GM19455 (cell line): ENCODE data around the gene VIPR2.
"Not testable (repeated sequence)": the region's sequence is repeated elsewhere in the genome, so short reads cannot be mapped to it uniquely, and the experiment has no call there.

Experiments used
- ATAC-seq: cut with Tn5 transposase; IDR thresholded peaks from one replicate; pipeline ENCODE4 v1.9.1; 2021; ENCODE audit not compliant: unreplicated experiment

VIPR2 gene

DNA sequence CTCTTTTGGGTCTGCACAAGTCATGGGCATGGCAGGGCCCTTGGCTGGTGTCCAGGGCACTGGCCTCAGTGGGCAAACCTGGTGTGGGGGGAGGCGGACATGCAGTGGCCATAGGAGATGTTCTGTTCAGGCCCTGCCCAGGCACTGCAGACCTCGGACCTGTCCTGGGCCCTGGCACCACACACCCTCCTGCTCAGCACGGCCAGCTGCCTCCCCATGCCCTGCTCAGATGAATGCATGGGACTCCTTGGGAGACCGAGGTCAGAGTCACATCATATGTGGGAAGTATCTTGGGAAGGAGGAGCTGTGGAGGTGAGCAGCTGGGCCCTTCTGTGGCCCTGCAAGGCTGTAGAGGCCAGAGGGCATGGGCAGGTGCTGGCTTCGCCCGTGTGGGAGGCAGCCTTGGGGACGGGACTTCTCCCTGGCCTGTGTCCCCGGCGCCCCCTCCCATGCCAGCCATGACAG lies 130.8 kb downstream of the VIPR2 start:
- ATAC-seq, result no peak

DNA sequence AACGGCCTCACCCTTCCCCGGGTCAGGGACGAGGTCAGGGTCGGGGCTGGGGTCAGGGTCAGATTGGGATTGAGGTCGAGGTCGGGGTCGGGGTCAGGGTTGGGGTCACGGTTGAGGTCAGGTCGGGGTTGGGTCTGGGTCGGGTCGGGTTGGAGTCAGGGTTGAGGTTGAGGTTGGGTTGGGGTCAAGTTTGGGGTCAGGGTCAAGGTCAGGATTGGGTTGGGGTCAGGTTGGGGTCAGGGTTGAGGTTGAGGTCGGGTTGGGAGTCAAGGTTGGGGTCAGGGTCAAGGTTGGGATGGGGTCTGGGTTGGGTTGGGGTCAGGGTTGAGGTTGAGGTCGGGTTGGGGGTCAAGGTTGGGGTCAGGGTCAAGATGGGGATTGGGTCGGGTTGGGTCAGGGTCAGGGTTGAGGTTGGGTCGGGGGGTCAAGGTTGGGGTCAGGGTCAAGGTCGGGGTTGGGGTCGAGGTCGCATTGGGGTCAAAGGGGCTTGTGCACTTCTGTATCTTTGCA lies 131.4 kb downstream of the VIPR2 start:
- ATAC-seq, result no peak

DNA sequence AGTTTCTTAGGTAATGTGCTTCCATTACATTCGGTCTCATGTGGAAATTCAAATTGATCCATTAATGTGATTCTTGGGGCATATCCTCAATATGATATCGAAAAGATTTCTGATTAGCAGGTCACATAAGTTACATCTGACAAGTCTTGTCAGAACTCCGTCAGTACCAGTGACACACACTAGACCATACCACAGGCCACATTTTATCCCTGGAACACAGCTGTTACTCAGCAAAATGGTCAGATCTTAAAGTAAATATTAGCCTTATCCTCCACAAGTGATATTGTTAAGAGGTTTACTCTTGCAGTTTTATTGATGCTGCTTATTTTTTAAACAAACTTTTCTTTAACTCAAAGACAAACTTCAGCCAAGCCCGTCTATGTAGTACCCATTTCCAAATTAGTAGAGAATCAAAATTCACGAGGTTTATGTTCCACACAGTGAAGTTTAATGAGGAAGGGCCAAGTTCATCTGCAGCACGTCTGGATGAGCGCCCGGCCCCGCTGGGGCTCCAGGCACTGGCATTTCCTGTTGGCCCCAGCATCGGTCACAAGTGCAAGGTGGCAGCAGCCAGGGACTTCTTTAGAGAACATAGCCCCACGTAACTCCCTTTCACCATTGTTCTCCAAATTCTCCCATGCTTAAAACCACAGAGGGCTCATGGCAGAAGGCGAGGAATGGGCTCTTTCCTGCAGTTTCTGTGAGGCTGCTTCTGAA lies 132.2 kb downstream of the VIPR2 start:
- ATAC-seq, result no peak

DNA sequence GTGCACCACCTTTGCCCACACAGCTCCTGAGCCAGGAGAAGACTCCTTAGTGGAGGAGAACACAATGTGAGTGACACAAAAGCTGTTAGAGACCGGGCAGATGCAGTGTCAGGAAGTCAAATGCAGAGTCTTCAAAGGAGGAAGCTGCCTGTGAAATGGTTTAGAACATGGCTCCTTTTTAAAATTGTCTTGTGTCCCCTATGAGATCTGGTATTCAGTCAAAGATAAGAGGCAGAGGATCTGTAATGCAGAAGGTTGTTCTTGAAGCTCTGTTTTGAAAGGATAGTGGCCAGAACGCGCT lies 133.0 kb downstream of the VIPR2 start:
- ATAC-seq, result no peak

DNA sequence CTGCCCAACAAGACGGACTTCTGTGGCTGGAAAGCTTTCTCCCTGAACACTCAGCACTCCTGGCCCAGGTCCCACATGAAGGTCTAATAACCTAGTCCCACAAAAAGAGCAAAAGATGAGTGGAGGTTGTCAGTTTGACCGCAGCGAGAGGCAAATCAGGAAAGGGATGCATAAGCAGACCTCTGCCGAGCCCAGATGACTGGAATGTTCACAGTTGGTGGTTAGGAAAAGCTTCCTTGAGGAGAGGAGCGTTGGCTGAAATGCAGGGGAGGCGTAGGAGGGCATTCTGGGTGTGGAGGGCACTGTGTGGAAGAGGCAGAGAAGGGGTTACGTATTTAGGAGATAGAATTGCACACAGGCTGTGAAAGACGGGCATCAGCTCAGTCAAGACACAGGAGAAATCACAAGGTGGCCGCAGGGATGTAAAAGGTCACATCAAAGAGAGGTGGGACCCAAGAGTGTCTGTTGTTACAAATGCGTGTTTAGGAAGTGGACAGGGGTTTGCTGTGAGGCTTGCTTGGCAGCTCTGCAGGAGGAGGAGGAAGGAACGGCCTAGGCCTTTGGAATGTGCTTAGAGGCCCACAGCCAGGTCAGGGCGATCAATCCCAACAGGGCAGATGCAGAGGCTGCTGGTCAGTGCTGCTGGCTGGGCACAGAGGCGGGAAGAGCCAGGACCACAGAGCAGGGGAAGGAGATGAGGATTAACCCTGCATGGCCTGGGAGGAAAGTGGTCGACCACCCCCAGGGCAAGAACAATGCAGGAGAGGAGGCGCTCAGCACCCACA lies 133.5 kb downstream of the VIPR2 start:
- no peak for ATAC-seq

DNA sequence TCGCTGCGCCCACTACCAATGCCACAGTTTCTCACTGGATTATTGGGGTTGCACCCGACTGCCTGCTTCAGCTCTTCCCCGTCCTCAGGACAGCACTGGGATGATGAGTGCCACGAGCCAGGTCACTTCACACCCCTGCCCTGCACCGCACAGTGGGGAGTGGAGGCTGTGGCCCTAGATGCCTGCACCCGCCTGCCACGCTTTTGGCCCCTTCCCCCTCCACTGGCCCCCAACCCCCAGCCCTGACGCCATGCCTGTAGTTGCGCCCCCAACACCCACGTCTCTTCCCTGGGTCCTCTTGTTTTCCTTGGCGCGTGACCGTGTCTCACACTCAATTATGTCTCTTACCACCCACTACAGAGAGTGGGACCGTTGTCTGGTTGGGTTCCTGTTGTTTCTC lies 134.3 kb downstream of the VIPR2 start:
- ATAC-seq, result no peak

DNA sequence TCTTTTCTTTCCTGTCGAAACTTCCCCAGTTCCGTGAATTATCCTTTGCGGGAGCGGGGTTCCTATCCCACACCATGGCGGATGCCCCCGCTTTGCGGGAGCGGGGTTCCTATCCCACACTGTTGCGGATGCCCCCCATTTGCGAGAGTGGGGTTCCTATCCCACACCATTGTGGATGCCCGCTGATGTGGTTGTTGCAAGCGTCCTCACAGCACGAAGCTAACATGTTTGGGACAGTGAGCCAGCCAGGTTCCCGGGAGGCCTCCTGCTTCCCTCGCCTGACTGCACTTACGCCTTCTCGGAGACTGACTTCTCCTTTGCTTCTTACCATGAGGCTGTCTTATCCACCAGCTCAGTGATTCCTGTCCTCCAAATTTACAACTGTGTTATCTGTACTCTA lies 134.7 kb downstream of the VIPR2 start:
- no peak for ATAC-seq

DNA sequence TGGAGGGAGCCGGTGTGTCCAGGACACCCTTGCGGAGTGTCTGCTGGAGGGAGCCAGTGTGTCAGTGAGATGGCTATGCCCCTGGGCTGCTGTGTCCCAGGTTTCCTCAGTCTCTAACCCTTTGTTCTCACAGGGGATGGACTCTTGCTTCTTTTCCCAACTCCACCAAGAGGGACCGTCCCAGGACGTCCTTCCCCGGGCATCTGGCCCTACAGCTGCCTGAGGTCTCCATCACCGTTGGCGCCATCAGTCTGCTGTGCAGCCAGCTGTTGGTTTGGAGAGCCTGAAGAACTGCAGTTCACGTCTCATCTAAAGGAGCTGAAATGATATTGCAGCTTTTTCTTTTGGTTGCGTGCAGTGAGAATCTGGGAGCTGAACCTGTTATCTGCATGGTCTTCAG lies 136.2 kb downstream of the VIPR2 start:
- ATAC-seq, result no peak

DNA sequence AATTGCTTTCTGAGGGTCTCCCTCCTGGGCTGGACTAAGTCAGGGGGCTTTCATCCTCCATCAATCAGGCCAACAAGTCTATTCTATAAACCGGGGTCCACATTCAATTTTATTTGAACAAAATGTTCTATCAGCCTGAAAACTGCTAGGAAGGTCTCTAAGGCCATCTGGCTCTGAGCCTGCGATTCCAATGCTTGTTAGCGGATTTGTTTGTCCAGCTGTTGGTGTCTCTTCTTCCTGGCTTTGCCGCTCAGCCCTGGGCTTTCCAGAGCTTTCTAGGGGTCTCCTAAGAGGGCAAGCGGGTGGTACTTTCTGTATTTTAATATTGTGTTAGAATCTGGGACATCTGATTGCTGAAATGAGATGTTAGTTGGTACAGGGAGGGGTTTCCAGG lies 136.7 kb downstream of the VIPR2 start:
- ATAC-seq, result no peak

DNA sequence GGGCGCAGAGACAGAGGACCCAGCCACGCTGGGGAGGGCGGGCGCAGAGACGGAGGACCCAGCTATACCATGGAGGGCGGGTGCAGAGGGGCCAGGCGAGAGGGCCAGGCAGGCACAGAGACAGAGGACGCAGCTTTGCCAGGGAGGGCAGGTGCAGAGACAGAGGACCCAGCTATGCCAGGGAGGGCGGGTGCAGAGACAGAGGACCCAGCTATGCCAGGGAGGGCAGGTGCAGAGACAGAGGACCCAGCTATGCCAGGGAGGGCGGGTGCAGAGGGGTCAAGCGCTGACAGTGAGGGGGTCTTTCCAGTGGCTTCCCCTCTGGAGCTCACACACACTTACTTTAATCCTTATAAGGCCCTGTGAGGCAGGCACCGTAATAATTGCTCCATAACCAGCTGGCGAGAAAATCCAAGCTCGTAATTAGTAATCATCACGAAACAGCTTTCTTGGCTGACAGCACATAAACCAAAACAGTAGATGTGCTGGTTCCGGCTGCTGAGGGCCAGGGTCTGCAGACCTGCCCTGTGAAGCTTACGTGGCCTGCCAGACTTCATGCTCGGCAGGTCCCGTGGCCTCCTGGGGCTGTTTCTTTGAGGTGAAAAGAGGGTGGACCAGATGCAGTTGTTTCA lies 137.2 kb downstream of the VIPR2 start:
- ATAC-seq, result no peak

DNA sequence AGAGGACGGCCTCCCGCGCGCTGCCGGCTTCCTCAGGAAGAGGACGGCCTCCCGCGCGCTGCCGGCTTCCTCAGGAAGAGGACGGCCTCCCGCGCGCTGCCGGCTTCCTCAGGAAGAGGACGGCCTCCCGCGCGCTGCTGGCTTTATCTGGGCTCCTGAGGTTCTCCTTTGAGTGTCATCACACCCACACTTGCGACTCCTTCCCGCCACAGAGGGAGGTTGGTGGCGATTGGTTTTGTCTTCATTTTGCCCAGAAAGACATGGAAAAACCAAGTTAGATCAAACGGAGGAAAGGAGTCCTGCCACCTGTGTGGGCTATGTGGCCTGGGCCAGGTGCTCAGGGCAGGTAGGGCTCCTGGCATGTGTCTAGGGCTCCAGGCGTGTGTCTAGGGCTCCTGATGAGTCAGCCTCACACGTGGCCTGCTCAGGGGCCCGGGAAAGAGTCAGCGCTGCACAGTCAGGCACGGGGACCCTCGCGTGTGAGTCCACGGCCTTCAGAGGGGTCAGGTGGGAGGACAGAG lies 138.0 kb downstream of the VIPR2 start:
- no peak for ATAC-seq

DNA sequence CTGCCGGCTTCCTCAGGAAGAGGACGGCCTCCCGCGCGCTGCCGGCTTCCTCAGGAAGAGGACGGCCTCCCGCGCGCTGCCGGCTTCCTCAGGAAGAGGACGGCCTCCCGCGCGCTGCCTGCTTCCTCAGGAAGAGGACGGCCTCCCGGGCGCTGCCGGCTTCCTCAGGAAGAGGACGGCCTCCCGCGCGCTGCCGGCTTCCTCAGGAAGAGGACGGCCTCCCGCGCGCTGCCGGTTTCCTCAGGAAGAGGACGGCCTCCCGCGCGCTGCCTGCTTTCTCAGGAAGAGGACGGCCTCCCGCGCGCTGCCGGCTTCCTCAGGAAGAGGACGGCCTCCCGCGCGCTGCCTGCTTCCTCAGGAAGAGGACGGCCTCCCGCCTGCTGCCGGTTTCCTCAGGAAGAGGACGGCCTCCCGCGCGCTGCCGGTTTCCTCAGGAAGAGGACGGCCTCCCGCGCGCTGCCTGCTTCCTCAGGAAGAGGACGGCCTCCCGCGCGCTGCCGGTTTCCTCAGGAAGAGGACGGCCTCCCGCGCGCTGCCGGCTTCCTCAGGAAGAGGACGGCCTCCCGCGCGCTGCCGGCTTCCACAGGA lies 138.6 kb downstream of the VIPR2 start:
- ATAC-seq, result not testable (repeated sequence)

DNA sequence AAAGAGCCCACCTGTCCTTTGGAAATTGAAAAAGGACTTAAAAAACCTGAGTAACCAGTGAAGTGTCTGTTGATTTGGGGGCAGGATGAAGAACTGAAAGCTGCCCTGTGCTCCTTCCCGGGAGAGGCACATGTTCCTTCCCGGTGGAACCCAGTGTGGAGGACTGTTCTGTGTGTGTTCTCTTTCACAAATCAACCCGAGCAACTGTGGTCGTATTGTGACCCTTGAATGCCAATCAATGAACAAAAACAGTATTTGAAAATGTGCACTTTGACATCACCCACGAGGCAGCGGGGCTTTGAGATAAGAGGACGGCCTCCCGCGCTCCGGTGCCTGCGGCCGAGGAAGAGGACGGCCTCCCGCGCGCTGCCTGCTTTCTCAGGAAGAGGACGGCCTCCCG lies 139.0 kb downstream of the VIPR2 start:
- no peak for ATAC-seq

DNA sequence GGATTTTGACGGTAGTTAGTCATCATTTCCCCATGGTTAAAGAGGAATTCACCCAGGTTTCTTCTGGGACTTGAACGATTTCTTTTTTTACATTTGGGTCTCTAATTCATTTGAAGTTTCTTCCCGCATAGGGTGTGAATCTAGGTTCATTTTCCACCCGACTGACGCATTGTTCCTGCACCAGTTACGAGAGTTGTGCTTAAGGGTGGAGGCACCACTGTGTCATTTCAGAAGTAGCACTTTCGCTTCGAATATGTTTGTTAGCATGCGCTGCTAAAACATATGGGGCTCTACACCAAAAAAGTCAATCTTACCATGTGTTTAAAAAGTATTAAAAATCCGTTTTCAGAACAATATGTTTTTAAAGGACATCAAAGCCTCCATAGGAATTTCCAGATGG lies 140.3 kb downstream of the VIPR2 start:
- ATAC-seq, result no peak

DNA sequence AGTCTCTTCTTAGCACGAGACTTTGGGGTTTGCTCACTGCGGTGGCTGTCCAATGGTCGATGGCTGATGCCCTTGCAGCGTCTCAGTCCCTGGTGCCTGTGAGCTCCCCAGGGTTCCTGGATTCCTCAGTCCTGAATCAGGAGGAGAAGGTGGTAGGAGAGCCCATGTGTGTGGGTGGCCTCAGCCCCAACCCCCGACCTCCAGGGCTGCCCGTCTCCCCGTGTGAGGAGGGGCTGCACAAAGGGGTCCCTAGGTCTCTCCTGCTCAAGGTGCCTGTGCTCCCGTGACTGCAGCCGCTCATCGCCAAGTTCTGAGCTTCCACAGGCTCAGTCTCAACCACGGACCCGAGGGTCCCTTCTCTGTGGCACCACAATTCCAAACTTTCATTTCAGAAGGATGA lies 142.9 kb downstream of the VIPR2 start:
- no peak for ATAC-seq

DNA sequence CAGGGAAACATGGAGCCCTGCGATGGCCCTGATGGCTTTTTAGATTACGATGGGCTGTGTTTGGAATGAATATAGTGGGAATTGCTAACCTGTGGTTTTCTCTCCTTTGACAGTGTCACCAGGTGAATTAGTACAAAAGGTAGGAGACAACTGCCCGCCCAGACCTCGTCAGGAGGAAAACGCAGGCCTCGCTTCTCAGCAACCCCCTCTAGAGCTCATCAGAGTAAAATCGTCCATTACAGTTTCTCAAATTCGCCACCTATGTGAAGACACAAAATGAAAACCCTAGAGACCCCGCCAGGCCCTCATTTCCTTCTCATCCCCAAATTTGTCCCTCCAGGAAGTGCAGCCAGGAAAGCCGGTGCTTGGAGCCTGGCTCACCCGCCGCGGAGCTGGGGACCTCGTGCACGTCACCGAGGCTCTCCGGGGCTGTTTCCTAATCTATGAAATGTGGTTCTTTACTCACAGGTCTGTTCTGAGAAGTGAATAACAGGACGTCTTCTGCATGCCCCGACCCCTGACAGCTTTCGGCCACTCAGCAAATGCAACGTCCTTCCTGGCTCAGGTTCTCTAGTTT lies 143.7 kb downstream of the VIPR2 start:
- no peak for ATAC-seq

DNA sequence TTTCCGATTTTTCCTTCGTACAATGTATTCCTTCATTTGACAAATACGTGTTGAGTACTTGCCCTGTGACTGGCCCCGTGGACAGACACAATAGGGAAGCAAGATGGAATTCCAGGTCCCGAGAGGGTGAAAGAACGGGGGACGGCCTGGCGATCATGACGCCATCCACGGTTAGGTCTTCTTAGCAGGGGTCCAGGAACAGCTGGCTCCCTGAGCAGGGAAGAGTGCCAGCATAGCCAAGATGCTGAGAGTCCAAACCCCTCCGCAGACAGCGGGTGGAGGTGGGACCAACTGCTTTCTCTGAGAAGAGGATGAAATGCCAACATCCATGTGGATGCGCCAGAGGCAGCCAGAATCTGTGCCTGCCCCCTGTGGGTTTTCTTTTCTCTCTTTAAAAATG lies 144.6 kb downstream of the VIPR2 start:
- ATAC-seq, result no peak

DNA sequence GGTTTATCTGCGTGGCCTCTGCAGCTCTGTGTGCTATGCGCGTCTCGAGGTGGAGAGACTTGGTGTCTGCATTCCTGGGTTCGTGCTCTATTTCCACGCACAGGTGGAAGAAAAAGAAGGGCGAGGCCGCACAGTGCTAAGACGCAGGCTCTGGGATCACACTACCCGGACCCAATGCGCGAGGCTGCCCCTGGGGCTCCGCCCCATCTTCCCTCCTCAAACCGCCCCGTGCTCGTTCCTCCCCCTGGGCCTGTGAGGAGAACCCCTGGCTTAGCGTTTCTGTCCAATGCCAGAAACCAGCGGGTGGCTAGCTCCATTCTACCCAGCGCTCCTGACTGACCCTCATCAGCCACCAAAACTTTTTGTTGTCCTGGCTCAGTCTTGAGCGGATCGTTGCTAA lies 145.2 kb downstream of the VIPR2 start:
- no peak for ATAC-seq

DNA sequence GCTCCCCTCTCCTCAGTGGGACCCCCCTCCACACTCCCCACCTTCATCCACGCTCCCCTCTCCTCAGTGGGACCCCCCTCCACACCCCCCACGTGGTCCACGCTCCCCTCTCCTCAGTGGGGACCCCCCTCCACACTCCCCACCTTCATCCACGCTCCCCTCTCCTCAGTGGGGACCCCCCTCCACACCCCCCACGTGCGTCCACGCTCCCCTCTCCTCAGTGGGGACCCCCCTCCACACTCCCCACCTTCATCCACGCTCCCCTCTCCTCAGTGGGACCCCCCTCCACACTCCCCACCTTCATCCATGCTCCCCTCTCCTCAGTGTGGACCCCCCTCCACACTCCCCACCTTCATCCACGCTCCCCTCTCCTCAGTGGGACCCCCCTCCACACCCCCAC lies 146.4 kb downstream of the VIPR2 start:
- not testable (repeated sequence) for ATAC-seq

DNA sequence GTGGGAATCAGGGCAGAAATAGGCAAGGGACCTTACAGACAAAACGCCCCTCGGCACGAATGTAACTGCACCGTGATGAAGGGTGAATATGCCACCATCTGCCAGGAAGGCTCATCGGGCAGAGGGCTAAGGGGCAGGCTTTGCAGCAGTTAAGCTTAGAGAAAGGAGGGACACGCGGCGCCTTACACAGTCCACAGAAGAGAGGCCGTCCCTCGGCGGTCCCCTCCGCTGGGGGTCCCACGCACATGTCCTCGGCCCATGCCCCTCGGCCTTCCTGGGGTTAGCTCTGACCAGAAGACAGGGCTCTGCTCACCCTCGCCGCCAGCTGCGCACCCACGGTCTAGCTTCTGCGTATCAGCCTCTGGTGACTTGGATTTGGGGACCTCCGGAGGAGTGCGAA lies 147.2 kb downstream of the VIPR2 start:
- ATAC-seq, result no peak

DNA sequence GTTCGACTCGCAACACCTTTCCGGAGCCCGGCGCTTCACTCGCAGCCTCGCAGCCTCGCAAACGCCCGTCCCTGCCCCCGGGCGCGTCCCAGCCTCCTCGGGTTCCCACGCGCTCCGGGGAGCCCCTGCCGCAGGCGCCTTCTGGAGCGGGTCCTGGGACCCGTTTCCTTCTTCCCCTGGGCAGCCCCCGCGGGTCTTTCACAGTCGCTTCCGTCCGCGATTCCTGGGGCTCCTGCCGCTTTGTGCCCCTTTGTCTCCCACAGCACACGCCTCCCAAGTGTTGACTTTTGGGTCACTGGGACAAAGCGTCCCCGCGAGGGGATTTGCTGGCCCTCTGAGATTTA lies 147.6 kb downstream of the VIPR2 start:
- ATAC-seq, result no peak
